ENCODE results near the gene KCNE4.

DNA sequence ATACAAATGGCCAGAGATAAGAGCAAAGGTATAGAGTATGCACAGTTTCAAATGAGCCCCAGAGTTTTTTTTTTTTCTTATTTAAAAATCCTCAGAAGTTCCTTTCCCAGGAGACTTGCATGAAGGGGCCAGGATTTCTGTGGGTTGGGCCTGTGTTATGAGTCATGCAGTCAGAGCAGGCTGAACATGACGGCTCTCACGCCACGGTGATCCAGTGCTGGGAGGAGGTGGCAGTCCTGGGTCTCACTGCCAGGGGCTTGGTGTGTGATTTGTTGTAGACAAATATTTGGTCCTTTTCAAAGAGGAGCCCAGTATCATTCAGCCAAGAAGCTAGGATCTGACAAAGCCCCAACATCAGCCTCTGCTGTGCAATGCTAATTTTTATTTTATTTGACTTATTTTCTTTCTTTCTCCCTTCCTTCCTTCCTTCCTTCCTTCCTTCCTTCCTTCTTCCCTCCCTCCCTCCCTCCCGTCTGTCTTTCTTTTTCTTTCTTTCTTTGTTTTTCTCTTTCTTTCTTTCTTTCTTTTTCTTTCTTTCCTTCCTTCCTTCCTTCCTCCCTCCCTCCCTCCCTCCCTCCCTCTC, 10.4 kb upstream of the KCNE4 start:
- TF ChIP-seq, protein P1, sequence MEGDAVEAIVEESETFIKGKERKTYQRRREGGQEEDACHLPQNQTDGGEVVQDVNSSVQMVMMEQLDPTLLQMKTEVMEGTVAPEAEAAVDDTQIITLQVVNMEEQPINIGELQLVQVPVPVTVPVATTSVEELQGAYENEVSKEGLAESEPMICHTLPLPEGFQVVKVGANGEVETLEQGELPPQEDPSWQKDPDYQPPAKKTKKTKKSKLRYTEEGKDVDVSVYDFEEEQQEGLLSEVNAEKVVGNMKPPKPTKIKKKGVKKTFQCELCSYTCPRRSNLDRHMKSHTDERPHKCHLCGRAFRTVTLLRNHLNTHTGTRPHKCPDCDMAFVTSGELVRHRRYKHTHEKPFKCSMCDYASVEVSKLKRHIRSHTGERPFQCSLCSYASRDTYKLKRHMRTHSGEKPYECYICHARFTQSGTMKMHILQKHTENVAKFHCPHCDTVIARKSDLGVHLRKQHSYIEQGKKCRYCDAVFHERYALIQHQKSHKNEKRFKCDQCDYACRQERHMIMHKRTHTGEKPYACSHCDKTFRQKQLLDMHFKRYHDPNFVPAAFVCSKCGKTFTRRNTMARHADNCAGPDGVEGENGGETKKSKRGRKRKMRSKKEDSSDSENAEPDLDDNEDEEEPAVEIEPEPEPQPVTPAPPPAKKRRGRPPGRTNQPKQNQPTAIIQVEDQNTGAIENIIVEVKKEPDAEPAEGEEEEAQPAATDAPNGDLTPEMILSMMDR (IDR thresholded peaks at IDR 0.05) = no peak
- TF ChIP-seq EZH2 (IDR thresholded peaks at IDR 0.05; ENCODE audit: borderline replicate concordance, insufficient read depth, low read depth, low read length, poor library complexity, severe bottlenecking) = no peak
